ENCODE data around the gene ST3GAL5.
A peak's percentile ranks its signal among the peaks of the same experiment; 100 is the strongest.

Gene ST3GAL5

DNA sequence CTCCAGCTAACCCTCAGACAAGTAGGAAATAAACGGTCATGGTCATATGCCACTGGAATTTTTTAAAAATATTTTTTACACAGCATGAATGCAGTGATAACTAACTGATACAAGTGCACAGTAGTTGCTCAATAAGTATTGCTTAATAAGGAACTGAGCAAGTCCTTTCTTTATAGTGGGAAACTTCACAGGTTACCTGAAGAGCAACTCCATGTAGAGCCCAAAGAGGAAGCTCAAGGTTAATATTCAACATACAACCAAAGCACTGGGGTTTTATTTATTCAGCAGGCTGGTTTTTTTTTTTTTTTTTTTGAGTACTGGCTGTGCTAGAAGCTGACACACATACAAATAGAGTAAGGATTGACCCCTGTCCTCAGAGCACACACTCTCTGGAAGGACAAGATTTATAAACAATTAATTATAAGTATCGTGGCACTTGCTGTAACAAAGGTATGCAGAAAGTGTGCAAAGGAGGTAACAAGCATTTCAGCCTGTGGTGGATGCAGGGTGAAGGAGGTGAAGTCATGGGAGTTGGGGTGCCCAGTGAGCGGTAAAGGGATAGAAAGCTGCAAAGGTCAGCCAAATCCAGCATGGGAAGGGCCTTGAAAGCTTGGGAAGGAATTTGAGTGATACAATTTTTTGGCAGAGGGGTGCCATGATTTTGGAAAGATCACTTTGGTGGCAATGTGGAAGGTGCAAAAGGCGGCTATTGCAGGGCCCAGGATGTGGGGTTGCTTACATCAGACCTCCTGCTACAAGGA lies 82.3 kb downstream of the ST3GAL5 start:
- DNase-seq (ENCODE audit: low spot score), result no peak

GRCh38 chr2:85804583-85804982 lies 84.2 kb downstream of the ST3GAL5 start:
- no peak for DNase-seq (ENCODE audit: low spot score)

DNA sequence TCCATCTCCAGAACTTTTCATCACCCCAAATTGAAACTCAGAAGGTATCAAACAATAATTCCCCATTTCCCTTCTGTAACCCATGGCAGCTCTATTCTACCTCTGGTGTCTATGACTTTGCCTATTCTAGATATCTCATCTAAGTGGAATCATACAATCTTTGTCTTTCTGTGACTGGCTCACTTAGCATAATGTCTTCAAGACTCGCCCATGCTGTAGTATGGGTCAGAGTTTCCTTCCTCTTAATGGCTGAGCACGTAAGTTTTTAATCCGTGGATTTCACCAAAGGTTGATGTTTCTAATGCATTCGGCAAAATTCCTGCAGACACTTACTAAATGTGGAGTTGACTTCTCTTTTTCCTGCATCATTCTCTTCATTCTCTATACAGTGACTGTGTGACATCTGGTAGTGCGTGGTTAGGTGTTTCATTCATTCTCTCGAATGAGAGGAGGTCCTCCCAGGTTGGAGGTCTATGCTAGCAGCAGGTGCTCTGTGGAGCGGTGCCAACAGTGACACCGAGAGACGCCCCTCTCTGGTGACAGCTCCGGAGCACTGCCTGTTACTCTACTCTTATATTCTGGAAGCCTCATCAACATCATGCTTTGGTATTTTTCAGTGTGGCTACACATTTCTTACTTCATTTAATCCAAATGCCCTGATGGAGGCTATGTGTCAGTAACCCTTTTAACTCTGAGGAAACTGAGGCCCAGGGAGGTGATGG lies 84.9 kb downstream of the ST3GAL5 start:
- DNase-seq (ENCODE audit: low spot score), result no peak

- no peak for DNase-seq (ENCODE audit: low spot score)
Observed at GRCh38 chr2:85802354-85803103, 86.3 kb downstream of the ST3GAL5 start.

DNA sequence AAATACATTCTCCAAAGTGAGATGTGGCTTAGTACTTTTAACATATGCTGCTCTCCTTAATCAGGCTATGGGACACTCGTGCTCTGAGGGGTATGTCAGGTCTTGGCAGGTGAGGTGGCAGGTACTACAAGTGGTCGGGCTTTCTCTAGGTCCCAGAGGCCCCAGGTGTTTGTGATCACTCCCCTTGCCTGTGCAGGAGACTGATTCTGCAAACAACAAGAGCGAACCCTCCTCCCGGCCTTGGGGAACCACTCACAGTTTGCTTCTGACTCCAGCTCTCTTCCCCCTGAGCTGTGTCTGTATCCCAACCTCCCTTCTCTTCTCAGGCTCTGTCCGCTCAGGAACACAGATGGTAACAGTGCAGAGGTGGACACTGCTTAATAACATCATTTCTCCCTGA lies 86.9 kb downstream of the ST3GAL5 start:
- no peak for DNase-seq (ENCODE audit: low spot score)

DNA sequence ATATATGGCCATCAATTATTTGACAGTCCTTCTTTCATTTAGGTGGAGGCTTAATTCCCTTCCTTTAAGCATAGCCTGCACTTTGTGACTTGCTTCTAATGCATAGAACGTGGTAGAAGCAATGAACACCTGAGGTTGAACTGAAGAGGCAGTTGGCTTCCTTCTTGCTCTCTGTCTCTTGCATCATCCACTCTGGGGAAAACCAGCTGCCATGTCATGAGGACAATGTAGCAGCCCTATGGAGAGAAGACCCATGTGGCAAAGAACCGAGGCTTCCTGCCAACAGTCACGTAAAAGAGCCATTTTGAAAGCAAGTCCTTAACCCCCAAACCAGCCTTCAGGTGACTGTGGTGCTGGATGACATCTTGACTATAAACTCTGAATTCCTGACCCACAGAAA lies 88.2 kb downstream of the ST3GAL5 start:
- DNase-seq (ENCODE audit: low spot score), result no peak

- DNase-seq (ENCODE audit: low spot score), result no peak
Observed at GRCh38 chr2:85799215-85799956, 89.4 kb downstream of the ST3GAL5 start.

GRCh38 chr2:85797921-85798320 lies 90.9 kb downstream of the ST3GAL5 start:
- DNase-seq (ENCODE audit: low spot score), result no peak

DNA sequence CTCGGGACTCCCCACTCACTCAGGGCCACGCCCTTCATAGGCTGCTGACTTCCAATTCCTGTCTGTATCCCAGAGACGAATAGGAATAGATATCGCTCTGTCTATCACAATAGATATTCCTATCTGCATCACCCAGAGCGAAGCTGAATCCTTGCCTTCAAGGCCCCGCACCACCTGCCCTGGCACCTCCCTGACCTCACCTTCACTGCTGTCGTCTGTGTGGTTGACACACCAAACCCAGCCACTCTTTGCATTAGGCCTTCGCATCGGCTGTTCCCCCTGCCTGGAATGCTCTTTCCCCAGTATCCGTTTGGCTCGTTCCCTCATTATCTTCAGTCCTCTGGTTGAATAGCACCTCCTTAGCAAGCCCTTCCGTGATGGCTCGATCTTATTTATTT lies 91.5 kb downstream of the ST3GAL5 start:
- no peak for DNase-seq (ENCODE audit: low spot score)

DNA sequence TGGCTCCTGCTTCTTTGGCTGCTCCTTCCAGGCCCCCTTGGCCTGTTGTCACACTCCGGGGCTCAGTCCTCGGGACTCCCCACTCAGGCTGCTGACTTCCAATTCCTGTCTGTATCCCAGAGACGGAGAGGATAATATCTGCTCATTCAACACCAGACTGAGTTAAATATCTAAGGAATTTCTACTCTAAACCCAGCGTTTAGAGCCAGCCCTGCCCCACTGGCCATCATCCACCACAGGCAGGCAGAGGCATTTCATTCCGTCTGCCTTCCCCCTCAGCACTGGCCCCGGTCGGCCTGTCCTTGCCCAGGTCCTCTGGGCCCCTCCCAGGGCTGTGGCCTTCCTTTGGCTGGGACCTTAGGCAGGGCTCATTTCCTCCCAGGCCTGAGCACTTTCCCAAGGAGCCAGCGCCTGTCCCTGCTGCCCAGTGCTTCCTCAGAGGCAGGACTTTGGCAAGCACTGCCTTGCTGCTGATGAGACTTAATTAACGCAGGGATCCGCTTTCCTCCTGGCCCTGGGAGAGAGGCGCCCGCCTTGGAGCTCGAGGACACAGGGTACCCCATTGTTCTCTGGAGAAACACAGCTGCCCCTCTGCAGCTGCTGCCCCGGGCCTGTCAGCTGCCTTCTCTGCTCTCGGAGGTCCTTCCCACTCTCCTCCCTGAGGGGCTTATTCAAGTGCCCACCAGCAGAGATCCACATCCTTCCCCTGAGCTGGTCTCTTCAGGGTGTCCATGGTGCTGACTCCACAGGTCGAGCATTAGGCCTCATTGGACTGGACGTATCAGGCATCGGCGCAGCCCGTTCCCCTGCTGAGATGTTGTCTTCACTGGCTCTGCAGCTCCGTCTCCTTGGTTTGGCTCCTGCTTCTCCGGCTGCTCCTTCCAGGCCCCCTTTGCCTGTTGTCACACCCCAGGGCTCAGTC lies 92.2 kb downstream of the ST3GAL5 start:
- DNase-seq (ENCODE audit: low spot score), result peak; percentile 82

DNA sequence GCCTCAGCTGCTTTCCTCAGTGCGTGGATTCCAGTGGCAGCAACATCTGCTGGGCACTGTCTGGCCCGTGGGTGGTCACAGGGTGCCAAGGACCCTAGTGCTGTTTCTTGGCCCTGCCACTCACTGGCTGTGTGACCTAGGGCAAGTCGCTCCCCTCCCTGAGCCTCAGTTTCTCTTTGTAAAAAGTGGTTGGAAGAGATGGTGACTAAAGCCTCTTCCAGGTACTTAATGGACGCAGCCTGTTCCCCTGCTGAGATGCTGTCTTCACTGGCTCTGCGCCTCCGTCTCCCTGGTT lies 92.8 kb downstream of the ST3GAL5 start:
- DNase-seq (ENCODE audit: low spot score), result no peak

DNA sequence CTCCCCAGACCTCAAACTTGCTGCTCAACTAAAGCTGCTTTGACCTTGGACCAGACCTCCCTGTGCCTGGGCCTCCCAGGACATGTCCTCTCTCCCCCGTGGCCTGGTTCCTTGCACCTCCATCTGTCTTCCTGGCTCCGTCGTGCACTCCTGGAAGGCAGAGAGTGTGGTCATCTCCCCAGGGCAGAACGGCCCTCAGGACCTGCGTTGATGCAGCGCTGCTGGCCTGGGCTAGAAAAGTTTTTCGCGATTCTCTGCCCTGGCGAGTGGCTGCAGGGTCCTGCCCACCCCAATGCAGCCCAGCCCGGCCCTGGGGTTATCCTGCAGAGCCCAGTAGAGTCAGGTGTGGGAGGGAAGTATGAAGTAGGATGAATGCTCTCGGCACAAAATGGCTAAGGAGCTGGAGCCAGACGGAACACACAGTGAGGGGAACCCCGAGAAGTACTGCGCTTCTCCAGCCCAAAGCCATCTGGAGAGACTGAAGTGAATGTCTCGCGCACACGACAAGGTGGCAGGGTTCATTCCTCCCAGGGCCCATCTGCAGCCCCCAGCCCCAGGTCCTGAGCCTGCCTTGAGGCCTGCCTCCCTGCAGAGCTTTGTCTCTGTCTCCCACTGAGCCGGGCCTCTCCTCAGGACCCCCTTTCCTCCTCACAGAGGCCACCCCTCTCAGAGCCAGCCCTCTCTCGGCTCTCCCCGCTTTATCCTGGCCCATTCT lies 93.3 kb downstream of the ST3GAL5 start:
- DNase-seq (ENCODE audit: low spot score), result no peak

DNA sequence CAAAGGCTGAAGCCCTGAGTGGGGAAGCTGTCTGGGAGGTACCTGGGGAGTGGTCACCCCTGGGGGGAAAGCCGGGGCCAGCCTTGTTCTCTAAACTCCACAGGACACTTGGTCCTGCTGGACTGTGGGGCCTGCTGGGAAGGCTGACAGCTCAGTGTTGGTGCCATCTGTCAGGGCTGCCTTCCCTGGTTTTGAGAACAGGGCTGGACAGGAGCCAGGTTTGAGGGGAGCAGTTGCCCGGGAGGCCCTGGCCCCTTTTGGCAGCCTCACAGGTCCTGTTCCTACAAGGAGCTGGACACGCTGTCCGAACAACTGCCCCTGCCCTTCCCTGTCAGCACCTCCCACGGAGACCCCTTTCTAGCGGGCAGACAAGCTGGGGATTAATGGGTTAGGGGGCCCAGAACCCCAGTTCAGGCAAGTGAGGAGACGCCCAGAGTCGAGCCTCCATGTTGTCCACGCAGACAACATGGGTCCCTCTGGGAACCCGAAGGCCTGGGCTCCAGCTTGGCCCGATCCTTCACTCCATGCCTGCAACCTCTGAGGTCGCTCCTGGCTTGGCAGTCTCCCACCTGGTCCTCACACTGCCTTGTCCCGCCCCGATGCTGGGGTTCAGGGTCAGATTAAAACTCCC lies 94.2 kb downstream of the ST3GAL5 start:
- DNase-seq (ENCODE audit: low spot score), result no peak

DNA sequence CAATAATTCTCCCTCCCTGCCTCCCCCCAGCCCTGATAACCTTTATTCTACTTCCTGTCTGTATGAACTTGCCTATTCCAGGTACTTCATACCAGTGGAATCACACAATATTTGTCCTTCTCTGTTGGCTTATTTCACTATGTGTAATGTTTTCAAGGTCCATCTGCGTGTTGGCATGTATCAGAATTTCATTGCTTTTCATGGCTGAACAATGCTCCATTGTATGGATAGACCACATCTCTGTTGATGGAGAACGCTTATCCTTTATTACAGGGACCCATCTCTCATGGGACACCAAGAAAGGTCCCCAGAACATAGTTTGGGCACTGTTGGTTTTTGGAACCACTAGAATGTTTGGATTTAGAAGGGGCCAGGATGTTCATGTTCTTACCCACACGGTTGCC lies 94.8 kb downstream of the ST3GAL5 start:
- no peak for DNase-seq (ENCODE audit: low spot score)

GRCh38 chr2:85793584-85793983 lies 95.2 kb downstream of the ST3GAL5 start:
- DNase-seq (ENCODE audit: low spot score), result no peak

DNA sequence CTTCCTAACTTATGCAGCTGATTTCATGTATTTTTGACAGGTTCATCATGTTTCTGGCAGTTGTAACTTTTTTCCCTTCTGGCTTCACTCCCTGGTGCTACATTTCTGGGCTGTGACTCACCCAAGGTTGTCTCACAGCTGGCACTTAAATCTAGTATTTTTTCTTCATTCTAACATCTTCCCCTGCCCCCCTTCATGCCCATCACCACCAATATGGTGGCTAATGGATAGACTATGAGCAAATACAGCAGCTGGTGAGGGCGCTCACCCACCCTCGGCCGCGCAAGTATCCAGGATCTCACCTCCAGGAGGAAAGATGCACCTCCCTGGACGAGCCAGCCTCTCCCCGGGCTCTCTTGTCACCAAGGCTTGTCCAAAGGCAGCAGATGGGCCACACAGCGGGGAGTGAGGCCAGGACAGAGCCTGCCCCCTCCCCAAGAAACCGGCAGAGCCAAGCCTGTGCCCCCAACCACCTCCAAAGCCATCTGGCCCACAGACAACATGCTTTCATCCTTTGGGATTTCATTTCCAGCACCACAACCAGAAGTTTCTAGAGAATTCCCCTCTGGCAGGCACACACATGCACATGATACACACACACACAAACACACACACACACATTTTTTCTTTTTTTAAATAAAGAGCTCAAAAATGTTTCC lies 95.9 kb downstream of the ST3GAL5 start:
- peak; percentile 91 for DNase-seq (ENCODE audit: low spot score)

GRCh38 chr2:85791704-85792565 lies 96.9 kb downstream of the ST3GAL5 start:
- no peak for DNase-seq (ENCODE audit: low spot score)

DNA sequence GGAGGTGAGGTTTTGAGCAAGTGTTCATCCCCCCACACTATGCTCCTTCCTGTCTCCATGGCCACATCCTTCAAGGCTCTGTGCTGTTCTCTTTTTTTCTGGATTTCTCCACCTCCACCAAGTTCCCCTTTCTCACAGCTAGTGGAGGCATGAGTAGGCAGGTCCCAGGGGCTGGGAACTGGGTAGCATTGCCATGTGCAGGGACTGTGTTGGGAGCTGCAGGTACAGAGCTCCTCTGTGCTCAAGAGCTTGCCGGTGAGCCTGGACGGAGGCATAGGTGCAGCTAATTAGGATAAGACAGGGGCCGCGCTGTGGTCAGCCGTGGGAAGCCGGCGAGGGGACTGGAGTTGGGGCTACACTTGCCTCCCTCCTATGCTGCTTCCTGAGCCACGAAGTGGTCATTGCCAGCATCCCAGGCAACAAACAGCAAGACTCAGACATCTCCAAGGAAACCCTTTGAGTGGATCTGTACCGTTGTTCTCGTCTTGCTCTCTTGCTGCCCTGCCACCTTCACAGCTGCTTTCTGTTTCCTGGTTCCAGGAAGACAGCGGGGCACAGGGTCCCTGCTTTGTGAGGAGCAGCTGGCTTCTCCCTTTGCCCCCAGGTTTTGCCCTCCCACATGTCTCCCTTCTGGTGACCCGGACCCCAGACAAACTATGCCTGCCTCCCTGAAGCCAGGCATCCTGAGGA lies 98.1 kb downstream of the ST3GAL5 start:
- no peak for DNase-seq (ENCODE audit: low spot score)
